GM19193 (cell line): ENCODE data around the gene HPSE.

ENCODE experiments used
- POLR2A ChIP-seq: IDR thresholded peaks from 4 replicates; pipeline ENCODE4 v1.6.1; 2011; ENCODE audit not compliant: insufficient read depth, insufficient read length; ENCODE audit errors: extremely low read depth

Gene HPSE

DNA sequence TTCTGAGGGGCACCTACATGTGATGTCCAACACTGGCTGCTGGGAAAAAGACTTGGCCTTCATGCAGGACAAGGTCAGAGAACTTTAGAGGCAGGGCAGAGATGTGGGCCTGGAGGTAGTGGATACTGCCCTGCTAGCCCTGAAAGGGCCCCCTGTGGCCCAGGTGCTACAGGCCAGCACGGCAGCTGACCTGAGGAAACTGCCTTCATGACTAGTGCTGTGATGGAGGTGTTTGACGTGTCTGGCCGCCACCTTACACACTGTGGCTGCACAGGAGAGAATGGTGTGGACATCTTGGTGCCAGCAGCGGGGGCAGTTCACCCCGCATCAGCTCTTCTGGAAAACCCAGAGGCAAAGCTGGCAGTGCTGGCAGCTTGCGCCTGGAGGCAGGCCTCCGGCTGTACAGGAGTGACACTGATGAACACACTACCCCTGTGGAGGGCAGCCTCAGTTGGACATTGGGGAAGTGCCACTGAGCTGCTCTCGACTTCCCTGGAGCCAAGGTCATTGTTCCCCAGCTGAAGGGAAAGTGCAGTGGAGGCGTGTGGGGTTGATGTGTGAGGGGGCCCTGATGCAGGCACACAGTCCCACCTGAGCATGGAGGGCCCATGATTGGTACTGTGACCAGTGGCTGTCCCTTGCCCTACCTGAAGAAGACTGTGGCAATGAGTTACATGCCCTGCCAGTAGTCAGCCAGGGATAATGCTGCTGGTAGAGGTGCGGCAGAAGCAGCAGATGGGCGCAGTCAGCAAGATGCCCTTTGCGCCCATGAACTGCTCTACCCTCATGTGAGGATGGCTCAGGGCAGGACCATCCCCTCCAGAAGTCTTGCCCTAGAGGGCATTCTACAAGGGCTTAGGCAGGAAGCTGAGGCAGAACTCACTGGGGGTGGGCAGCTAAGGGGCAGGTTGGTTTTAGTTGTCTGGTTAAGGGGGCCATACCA, 87.0 kb downstream of the HPSE start:
- no peak for TF ChIP-seq POLR2A
